GM12873 (cell line): ENCODE measurements around the gene FILIP1L.

Experiments
- TF ChIP-seq, protein P1 (sequence below): IDR thresholded peaks from 2 replicates; pipeline ENCODE4 v1.5.1; 2012; ENCODE audit warnings: low read depth, mild to moderate bottlenecking, moderate library complexity, low read length, control low read depth; ENCODE audit not compliant: insufficient read depth; ENCODE audit errors: missing control alignments

Gene FILIP1L

DNA sequence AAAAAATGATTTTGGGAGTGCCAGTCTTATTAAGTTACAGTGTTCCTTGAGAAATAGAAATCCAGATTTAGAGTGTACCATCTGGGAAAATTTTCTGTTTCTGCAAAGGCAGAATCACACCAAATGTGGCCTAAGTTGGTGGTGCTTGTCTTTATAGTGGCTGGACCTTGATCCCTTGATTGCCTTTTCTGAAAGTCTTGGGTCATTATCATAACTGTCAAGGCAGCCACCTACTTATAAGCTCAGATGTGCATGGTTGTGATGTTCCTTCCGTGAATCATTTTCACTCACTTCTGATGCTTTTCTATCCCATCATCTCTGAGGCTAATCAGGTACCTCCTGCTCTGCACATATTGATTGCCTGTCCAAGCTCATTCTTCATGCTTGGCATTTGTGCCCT lies 276.6 kb downstream of the FILIP1L start:
- TF ChIP-seq, protein P1, sequence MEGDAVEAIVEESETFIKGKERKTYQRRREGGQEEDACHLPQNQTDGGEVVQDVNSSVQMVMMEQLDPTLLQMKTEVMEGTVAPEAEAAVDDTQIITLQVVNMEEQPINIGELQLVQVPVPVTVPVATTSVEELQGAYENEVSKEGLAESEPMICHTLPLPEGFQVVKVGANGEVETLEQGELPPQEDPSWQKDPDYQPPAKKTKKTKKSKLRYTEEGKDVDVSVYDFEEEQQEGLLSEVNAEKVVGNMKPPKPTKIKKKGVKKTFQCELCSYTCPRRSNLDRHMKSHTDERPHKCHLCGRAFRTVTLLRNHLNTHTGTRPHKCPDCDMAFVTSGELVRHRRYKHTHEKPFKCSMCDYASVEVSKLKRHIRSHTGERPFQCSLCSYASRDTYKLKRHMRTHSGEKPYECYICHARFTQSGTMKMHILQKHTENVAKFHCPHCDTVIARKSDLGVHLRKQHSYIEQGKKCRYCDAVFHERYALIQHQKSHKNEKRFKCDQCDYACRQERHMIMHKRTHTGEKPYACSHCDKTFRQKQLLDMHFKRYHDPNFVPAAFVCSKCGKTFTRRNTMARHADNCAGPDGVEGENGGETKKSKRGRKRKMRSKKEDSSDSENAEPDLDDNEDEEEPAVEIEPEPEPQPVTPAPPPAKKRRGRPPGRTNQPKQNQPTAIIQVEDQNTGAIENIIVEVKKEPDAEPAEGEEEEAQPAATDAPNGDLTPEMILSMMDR, result no peak

DNA sequence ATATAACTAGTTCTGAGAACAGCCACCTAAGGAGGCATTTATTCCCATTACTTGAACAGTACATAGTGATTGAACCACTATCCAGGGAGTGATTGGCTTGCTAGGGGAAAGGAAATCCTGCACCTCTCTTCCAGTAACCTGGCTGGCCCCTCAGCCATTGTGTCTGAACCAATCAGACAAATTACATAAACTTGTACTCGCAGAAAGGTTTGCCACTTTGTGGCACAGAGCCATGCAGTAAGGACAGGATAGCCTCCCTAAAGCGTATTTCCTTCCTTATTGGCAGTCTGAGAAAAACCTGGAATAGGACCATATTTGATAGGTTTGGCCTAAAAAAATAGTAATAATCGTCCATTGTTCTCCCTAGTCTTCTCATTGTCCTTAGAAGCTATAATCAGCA lies 277.6 kb downstream of the FILIP1L start:
- TF ChIP-seq, protein P1, result no peak

DNA sequence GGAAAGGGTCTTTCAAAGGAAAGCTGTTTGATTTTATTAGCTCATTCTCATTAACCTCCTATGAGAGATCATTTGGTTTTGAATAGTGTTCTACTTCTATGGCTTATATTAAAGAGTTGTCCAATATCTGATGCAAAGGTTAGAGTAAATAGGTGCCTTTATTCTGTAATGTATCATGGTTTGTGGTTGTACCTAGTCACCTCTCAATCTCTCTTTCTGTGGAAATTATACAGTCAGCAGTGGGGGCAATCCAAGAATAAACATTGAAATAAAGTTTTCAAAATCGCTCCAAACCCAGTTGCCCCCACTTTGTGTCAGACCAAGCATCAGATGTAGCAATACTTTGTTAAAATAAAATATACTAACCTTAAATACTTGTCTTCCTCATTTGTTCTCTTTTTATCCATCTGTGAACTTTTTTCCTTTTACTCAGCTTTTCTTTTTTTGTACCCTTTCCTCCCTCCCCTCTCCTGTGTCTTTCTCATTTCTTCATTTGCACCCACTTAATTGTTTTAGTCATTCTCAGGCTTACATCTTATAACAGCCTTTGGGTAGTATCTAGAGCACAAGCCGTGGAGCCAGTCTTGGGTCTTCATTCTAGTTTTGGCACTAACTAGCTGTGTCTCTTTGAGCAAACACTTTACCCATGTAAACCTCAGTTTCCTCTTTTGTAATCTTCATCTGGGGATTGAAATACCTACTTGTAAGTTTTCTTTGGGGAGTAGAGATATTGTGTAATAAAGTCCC lies 279.9 kb downstream of the FILIP1L start:
- TF ChIP-seq, protein P1, result no peak

DNA sequence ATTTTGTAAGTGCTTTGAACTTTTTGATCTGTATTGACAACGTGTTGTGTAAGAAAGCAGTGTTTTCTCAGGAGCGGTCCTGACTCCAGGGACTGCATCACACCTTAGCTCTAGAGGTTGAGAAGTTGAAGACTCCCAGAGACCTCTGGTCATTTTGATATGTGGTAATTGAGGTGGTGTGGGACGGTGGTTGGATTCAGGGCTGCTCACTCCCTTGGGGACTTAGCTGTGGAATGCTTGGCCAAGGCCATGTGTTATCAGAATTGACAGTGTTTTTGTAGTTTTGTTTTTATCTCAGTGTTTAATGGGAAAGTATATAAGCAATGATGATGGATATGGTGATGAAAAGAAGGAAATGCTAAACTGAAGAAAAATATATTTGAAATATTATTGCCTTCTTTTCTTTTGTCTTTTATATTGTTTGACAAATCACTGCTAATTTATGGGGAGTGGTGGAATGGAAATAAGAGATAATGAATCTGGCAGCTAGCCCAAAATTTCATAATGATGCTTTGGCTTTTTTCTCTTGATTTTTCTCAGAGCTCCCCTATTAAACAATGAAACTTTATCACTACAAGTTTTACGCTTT lies 280.6 kb downstream of the FILIP1L start:
- TF ChIP-seq, protein P1, result no peak

DNA sequence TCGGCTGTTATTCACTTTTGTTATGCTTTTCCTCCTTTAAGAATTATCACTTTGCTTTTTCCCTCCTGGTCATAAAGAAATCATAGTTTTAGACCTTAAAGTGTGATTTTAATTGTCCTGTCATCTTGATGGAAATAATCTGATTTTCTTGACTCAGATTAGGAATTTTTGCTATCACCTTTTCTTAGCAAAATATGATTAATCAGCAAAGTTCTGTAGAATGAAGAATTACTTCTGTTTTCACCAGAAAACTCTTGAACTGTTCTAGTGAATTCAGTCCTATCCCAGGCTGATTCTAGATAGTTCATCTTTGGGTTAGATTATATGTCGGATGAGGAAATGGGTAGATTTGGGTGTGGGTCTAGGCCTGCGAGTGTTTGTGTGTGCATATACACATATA lies 284.5 kb downstream of the FILIP1L start:
- TF ChIP-seq, protein P1, result no peak

GRCh38 chr3:99825004-99825640 lies 289.2 kb downstream of the FILIP1L start:
- TF ChIP-seq, protein P1, result no peak
